ENCODE data around the gene SPACA6.
"Not testable (repeated sequence)": the region's sequence is repeated elsewhere in the genome, so short reads cannot be mapped to it uniquely, and the experiment has no call there.

Gene SPACA6

GRCh38 chr19:51735759-51736449 is 42.8 kb downstream of the SPACA6 start:
- no peak for DNase-seq (ENCODE audit: low read depth)

GRCh38 chr19:51737389-51737788 is 44.3 kb downstream of the SPACA6 start:
- DNase-seq (ENCODE audit: low read depth) = no peak

- DNase-seq (ENCODE audit: low read depth) = no peak
Measured at GRCh38 chr19:51737924-51738323, 44.8 kb downstream of the SPACA6 start.

GRCh38 chr19:51738523-51738922 is 45.4 kb downstream of the SPACA6 start:
- DNase-seq (ENCODE audit: low read depth) = not testable (repeated sequence)

GRCh38 chr19:51739466-51740213 is 46.5 kb downstream of the SPACA6 start:
- no peak for DNase-seq (ENCODE audit: low read depth)

- no peak for DNase-seq (ENCODE audit: low read depth)
Measured at GRCh38 chr19:51740356-51740755, 47.2 kb downstream of the SPACA6 start.

- DNase-seq (ENCODE audit: low read depth) = no peak
Measured at GRCh38 chr19:51742789-51743188, 49.7 kb downstream of the SPACA6 start.

GRCh38 chr19:51743405-51743804 is 50.3 kb downstream of the SPACA6 start:
- no peak for DNase-seq (ENCODE audit: low read depth)

GRCh38 chr19:51746731-51747130 is 53.6 kb downstream of the SPACA6 start:
- DNase-seq (ENCODE audit: low read depth) = no peak

GRCh38 chr19:51749979-51750378 is 56.8 kb downstream of the SPACA6 start:
- DNase-seq (ENCODE audit: low read depth) = no peak

GRCh38 chr19:51750400-51751094 is 57.4 kb downstream of the SPACA6 start:
- no peak for DNase-seq (ENCODE audit: low read depth)

- DNase-seq (ENCODE audit: low read depth) = no peak
Measured at GRCh38 chr19:51751655-51752054, 58.5 kb downstream of the SPACA6 start, which contains the start of gene FPR1. Gene FPR1, minus strand, starts transcription at chr19:51751878. Its CDS starts 4,884 bp downstream, at chr19:51746994.

- no peak for DNase-seq (ENCODE audit: low read depth)
Measured at GRCh38 chr19:51754109-51754508, 61.0 kb downstream of the SPACA6 start.

- DNase-seq (ENCODE audit: low read depth) = no peak
Measured at GRCh38 chr19:51754770-51755169, 61.6 kb downstream of the SPACA6 start.

Measured in activated gamma-delta T cell treated with anti-CD3 and anti-CD28 coated beads, Interleukin-2, amount 50 U/mL, for 16 hours (primary cell).